Measurements from ENCODE around the gene FAM98A. TPM values are rescaled to one million over a fixed set of nuclear protein-coding genes. Genes with fewer than 3 reads are reported as not detected.
A peak's percentile ranks its signal among the peaks of the same experiment; 100 is the strongest.

FAM98A gene
- total RNA-seq, 1 experiment from 2014 or later = 47.7 TPM

DNA sequence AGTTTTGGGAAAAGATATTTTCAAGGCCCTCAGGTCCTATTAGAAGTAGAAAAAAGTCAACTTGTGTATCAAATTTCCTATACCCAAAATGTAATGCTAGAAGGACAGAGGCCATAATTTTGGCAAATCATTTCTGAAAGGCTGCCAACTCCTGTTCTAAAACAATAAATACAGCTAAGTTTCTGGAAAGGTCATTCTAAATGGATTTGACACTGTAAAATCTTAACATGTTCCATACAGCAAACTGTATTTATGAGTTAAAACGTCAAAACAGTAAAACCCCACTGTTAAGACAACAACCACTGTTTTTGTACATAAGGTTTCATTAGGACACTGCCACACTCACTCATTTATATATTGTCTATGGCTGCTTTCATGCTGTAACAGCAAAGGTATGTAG, 9.7 kb downstream of the FAM98A start:
- H3K4me3 Mint-ChIP-seq (ENCODE audit: low read depth, unreplicated experiment) = no peak overlapping the region
- no peaks in the 10 kb centered on the region for H3K27me3 Mint-ChIP-seq (ENCODE audit: unreplicated experiment)
- intact Hi-C loops (cut with micrococcal nuclease; ENCODE audit: unreplicated experiment) = loop anchor here (10.0 kb wide), 1 partner anchor 505 kb away; no protein-coding TSS in a partner anchor
- no peak for DNase-seq
- CTCF ChIA-PET = no interaction called here
- no peak overlapping the region for H3K27ac Mint-ChIP-seq (ENCODE audit: unreplicated experiment)
- TF ChIP-seq, protein P1, sequence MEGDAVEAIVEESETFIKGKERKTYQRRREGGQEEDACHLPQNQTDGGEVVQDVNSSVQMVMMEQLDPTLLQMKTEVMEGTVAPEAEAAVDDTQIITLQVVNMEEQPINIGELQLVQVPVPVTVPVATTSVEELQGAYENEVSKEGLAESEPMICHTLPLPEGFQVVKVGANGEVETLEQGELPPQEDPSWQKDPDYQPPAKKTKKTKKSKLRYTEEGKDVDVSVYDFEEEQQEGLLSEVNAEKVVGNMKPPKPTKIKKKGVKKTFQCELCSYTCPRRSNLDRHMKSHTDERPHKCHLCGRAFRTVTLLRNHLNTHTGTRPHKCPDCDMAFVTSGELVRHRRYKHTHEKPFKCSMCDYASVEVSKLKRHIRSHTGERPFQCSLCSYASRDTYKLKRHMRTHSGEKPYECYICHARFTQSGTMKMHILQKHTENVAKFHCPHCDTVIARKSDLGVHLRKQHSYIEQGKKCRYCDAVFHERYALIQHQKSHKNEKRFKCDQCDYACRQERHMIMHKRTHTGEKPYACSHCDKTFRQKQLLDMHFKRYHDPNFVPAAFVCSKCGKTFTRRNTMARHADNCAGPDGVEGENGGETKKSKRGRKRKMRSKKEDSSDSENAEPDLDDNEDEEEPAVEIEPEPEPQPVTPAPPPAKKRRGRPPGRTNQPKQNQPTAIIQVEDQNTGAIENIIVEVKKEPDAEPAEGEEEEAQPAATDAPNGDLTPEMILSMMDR (IDR thresholded peaks at IDR 0.05; ENCODE audit: unreplicated experiment) = no peak
- H3K9me3 Mint-ChIP-seq (ENCODE audit: low read depth, unreplicated experiment) = no peaks in the 10 kb centered on the region
- peaks cover 20% of the 10 kb centered on the region for H3K36me3 Mint-ChIP-seq (ENCODE audit: insufficient read depth, unreplicated experiment)
- H3K4me1 Mint-ChIP-seq (ENCODE audit: low read depth, unreplicated experiment) = no peaks in the 10 kb centered on the region
- BruUV-seq (replicated peaks) = no TSS peak

DNA sequence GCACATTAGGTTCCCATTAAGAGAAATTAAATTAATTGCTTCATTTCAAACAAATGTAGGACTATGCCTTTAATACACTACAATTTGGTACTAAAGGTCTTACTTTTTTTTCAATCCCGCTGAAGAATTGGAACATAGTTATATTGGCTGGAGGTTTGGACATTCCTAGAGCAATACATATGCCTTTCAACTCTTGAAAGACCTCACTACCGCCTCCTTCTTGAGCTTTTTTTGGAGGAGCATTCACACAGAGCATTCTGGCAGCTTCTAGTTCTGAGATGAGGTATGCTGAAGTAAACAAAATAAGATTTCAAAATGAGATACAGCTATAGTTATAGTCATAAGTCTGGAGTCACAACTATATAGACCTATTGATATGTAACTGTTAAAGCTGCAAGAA, 10.9 kb downstream of the FAM98A start:
- no peak for DNase-seq
- H3K36me3 Mint-ChIP-seq (ENCODE audit: insufficient read depth, unreplicated experiment) = peaks cover 14% of the 10 kb centered on the region
- intact Hi-C loops (cut with micrococcal nuclease; ENCODE audit: unreplicated experiment) = loop anchor here (10.0 kb wide), 1 partner anchor 503 kb away; no protein-coding TSS in a partner anchor
- no peak overlapping the region for H3K27ac Mint-ChIP-seq (ENCODE audit: unreplicated experiment)
- CTCF ChIA-PET = no interaction called here
- H3K27me3 Mint-ChIP-seq (ENCODE audit: unreplicated experiment) = no peaks in the 10 kb centered on the region
- BruUV-seq (replicated peaks) = no TSS peak
- no peaks in the 10 kb centered on the region for H3K4me1 Mint-ChIP-seq (ENCODE audit: low read depth, unreplicated experiment)
- no peaks in the 10 kb centered on the region for H3K9me3 Mint-ChIP-seq (ENCODE audit: low read depth, unreplicated experiment)
- no peak overlapping the region for H3K4me3 Mint-ChIP-seq (ENCODE audit: low read depth, unreplicated experiment)
- TF ChIP-seq, protein P1 (IDR thresholded peaks at IDR 0.05; ENCODE audit: unreplicated experiment) = no peak

DNA sequence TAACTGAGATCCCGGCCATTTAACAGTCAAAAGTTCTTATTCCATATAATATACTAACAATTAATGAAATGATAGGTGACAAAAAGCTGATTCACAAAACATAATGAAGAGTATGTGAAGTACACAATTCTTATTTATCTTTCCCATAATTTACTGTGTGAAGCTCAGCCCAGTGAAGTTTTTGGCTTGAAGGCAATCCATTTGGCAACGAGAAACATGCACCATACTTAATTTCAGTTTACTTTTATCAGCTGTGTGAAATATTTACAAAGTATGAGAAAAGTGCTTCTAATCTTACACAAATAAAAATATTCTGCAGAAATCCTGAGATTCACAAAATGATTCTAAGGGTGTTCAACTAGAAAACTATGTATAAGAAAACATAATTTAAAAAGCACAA, 12.3 kb downstream of the FAM98A start:
- no peak for DNase-seq

DNA sequence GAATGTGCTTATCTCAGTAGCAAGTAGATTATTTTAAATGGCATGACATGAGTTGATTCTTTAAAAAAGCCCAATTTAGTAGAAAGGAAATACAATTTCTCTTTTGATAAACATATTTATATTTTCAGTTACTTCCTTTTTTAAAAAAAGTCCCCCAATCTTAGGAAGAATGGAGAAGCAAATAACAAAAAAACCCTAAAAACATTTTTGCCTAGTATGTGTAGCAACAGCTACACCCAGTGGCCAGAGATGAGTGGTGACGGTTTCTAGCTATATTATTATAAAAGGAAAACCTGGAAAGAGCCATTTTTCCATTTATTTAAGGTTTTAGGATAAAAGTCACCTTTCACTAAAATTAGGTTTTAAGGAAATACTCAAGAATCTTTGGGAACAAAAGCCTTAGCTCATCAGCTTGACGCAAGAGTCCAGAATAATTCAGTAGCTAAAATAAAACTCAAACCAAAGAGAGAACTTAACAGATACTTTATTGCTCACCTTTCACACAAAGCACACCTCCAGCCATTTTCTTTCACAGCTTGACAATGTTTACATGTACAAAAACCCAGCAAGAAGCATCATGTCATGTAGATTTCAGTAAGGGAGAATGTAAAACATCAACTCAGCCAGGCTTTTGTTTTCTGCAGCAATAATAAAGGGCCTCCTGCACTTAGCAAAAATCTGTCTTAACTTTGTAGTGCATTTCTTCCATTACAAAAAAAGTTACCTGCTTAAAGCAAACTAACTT, 15.7 kb downstream of the FAM98A start:
- H3K4me1 Mint-ChIP-seq (ENCODE audit: low read depth, unreplicated experiment) = no peaks in the 10 kb centered on the region
- no peak overlapping the region for H3K27ac Mint-ChIP-seq (ENCODE audit: unreplicated experiment)
- BruUV-seq (replicated peaks) = no TSS peak
- CTCF ChIA-PET = interaction anchor here (0.6 to 1.6 kb wide), 8 partner anchors 10 to 204 kb away, joined by 3 to 19 read pairs (median 6); partner anchors contain the start of gene RASGRP3
- peaks cover 13% of the 10 kb centered on the region for H3K36me3 Mint-ChIP-seq (ENCODE audit: insufficient read depth, unreplicated experiment)
- intact Hi-C loops (cut with micrococcal nuclease; ENCODE audit: unreplicated experiment) = loop anchor here (1.0 to 10.0 kb wide), 3 partner anchors 107 to 499 kb away; partner anchors contain the start of gene RASGRP3
- H3K4me3 Mint-ChIP-seq (ENCODE audit: low read depth, unreplicated experiment) = no peak overlapping the region
- H3K27me3 Mint-ChIP-seq (ENCODE audit: unreplicated experiment) = no peaks in the 10 kb centered on the region
- no peaks in the 10 kb centered on the region for H3K9me3 Mint-ChIP-seq (ENCODE audit: low read depth, unreplicated experiment)
- DNase-seq = peak; percentile 7
- TF ChIP-seq, protein P1 (IDR thresholded peaks at IDR 0.05; ENCODE audit: unreplicated experiment) = peak; percentile 47

More for the DNA sequence above, 12.3 kb downstream of the FAM98A start:
- Mint-ChIP-seq H3K27ac (ENCODE audit: unreplicated experiment) (no peak overlapping the region), H3K4me1 (ENCODE audit: low read depth, unreplicated experiment) (no peaks in the 10 kb centered on the region), H3K36me3 (ENCODE audit: insufficient read depth, unreplicated experiment) (peaks cover 8% of the 10 kb centered on the region), H3K27me3 (ENCODE audit: unreplicated experiment) (no peaks in the 10 kb centered on the region), H3K9me3 (ENCODE audit: low read depth, unreplicated experiment) (no peaks in the 10 kb centered on the region), H3K4me3 (ENCODE audit: low read depth, unreplicated experiment) (no peak overlapping the region)
- CTCF ChIA-PET = interaction anchor here (0.7 kb wide), 1 partner anchor 352 kb away, joined by 3 read pairs; no protein-coding TSS in a partner anchor
- TF ChIP-seq, protein P1 (IDR thresholded peaks at IDR 0.05; ENCODE audit: unreplicated experiment) = no peak
- no TSS peak for BruUV-seq (replicated peaks)
- intact Hi-C loops (cut with micrococcal nuclease; ENCODE audit: unreplicated experiment) = loop anchor here (10.0 kb wide), 1 partner anchor 502 kb away; no protein-coding TSS in a partner anchor
